GM19397 (cell line): ENCODE results near the gene MAN2A2.
"Not testable (repeated sequence)": the region's sequence is repeated elsewhere in the genome, so short reads cannot be mapped to it uniquely, and the experiment has no call there.

Experiments
- ATAC-seq: cut with Tn5 transposase; IDR thresholded peaks from one replicate; pipeline ENCODE4 v1.9.1; 2021; ENCODE audit warnings: mild to moderate bottlenecking, moderate library complexity; ENCODE audit not compliant: unreplicated experiment

The MAN2A2 gene

GRCh38 chr15:90871139-90871715, 31.9 kb upstream of the MAN2A2 start:
- no peak for ATAC-seq

GRCh38 chr15:90871716-90872485, 31.2 kb upstream of the MAN2A2 start:
- ATAC-seq, result no peak

- ATAC-seq, result no peak
Observed at GRCh38 chr15:90872486-90873184, 30.5 kb upstream of the MAN2A2 start.

DNA sequence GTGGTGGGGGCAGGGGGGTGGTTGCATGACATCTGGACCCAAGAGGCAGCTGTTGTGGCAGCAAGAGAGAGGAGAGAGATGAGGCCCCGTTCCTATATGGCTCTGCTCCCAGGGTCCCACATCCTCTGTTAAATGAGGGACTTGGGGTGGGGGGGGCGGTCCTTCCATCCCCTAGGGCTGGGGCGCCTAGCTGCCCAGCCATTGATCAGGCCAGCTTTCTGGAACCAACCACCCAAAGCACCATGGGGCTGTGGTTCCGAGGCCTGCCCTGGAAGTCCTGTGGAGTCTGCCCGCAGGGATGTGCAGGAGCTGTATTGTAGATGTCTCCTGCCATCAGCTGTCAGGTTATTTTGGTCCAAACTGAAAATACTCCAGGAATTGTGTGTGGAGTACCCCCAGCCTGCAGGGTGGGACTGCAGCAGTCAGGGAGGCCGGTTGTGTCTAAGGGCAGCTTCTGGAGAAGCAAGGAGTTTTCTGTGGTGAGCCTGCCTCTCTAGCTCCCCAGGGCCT, 29.6 kb upstream of the MAN2A2 start:
- ATAC-seq, result no peak

- no peak for ATAC-seq
Observed at GRCh38 chr15:90873998-90874605, 29.0 kb upstream of the MAN2A2 start.

DNA sequence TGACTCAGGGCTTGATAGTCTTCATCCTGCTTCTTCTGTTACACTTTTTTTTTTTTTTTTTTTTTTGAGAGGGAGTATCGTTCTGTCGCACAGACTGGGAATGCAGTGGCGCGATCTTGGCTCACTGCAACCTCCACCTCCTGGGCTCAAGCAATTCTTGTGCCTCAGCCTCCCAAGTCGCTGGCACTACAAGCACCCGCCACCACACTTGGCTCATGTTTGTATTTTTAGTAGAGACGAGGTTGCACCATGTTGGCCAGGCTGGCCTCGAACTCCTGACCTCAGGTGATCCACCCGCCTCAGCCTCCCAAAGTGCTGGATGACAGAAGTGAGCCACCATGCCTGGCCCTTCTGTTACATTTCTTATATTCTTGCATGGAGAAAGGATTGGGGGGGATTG, 28.1 kb upstream of the MAN2A2 start:
- ATAC-seq, result not testable (repeated sequence)

DNA sequence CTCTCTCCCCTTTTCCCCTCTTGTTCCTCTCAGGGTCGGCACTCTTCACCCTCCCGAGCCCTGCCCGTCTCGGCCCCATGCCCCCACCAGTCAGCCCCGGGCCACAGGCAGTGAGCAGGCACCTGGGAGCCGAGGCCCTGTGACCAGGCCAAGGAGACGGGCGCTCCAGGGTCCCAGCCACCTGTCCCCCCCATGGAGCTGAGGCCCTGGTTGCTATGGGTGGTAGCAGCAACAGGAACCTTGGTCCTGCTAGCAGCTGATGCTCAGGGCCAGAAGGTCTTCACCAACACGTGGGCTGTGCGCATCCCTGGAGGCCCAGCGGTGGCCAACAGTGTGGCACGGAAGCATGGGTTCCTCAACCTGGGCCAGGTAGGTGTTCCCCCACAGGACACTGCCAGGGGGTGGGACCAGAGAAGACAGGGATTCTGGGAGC, 27.5 kb upstream of the MAN2A2 start:
- ATAC-seq, result no peak

- no peak for ATAC-seq
Observed at GRCh38 chr15:90876046-90876445, 27.1 kb upstream of the MAN2A2 start.

- ATAC-seq, result no peak
Observed at GRCh38 chr15:90876512-90877170, 26.5 kb upstream of the MAN2A2 start.

GRCh38 chr15:90877315-90877714, 25.8 kb upstream of the MAN2A2 start:
- ATAC-seq, result no peak

- no peak for ATAC-seq
Observed at GRCh38 chr15:90877996-90878395, 25.1 kb upstream of the MAN2A2 start.

DNA sequence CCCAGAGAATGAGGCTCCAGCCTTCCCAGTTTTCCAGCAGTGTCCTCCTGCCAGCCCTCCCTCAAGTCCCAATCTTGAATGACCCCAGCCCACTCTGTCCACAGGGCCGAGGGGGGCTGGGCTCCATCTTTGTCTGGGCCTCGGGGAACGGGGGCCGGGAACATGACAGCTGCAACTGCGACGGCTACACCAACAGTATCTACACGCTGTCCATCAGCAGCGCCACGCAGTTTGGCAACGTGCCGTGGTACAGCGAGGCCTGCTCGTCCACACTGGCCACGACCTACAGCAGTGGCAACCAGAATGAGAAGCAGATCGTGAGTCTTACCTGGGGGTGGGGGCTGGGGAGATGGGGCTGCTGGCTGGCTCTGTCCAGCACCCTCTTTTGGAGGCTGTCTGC, 24.4 kb upstream of the MAN2A2 start:
- ATAC-seq, result no peak

GRCh38 chr15:90879730-90880366, 23.3 kb upstream of the MAN2A2 start:
- ATAC-seq, result no peak

DNA sequence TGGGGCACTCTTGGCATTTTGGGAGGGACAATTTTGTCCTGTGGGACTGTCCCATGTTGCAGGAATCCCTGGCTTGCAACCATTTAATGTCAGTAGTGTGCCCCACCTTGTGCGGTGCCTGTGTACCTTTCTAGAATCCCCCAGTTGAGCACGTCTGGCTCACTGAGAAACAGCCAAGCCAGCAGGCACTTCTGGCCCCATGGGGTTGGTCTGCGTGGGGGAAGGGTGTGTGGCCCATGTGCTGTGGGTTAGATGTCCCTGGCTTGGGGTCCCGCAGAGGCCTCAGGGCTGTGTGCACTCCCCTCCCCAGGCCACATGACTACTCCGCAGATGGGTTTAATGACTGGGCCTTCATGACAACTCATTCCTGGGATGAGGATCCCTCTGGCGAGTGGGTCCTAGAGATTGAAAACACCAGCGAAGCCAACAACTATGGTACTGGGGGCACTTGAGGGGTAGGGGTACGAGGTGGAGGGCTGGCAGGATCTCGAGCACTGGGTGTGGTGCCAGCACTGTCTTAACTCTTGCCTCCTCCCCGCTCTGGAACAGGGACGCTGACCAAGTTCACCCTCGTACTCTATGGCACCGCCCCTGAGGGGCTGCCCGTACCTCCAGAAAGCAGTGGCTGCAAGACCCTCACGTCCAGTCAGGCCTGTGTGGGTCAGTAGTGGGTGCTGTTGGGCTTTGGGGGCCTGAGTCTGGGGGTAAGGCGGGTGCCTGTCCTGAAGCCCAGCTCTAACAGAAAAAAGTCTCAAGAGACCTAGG, 22.5 kb upstream of the MAN2A2 start:
- ATAC-seq, result no peak

DNA sequence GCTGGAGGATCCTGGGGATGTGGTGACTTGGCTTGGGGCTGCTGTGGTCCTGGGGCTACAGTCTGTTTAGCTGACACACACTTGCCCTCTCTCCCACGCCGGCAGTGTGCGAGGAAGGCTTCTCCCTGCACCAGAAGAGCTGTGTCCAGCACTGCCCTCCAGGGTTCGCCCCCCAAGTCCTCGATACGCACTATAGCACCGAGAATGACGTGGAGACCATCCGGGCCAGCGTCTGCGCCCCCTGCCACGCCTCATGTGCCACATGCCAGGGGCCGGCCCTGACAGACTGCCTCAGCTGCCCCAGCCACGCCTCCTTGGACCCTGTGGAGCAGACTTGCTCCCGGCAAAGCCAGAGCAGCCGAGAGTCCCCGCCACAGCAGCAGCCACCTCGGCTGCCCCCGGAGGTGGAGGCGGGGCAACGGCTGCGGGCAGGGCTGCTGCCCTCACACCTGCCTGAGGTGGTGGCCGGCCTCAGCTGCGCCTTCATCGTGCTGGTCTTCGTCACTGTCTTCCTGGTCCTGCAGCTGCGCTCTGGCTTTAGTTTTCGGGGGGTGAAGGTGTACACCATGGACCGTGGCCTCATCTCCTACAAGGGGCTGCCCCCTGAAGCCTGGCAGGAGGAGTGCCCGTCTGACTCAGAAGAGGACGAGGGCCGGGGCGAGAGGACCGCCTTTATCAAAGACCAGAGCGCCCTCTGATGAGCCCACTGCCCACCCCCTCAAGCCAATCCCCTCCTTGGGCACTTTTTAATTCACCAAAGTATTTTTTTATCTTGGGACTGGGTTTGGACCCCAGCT, 21.7 kb upstream of the MAN2A2 start:
- no peak for ATAC-seq

DNA sequence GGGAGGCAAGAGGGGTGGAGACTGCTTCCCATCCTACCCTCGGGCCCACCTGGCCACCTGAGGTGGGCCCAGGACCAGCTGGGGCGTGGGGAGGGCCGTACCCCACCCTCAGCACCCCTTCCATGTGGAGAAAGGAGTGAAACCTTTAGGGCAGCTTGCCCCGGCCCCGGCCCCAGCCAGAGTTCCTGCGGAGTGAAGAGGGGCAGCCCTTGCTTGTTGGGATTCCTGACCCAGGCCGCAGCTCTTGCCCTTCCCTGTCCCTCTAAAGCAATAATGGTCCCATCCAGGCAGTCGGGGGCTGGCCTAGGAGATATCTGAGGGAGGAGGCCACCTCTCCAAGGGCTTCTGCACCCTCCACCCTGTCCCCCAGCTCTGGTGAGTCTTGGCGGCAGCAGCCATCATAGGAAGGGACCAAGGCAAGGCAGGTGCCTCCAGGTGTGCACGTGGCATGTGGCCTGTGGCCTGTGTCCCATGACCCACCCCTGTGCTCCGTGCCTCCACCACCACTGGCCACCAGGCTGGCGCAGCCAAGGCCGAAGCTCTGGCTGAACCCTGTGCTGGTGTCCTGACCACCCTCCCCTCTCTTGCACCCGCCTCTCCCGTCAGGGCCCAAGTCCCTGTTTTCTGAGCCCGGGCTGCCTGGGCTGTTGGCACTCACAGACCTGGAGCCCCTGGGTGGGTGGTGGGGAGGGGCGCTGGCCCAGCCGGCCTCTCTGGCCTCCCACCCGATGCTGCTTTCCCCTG, 21.0 kb upstream of the MAN2A2 start:
- no peak for ATAC-seq

DNA sequence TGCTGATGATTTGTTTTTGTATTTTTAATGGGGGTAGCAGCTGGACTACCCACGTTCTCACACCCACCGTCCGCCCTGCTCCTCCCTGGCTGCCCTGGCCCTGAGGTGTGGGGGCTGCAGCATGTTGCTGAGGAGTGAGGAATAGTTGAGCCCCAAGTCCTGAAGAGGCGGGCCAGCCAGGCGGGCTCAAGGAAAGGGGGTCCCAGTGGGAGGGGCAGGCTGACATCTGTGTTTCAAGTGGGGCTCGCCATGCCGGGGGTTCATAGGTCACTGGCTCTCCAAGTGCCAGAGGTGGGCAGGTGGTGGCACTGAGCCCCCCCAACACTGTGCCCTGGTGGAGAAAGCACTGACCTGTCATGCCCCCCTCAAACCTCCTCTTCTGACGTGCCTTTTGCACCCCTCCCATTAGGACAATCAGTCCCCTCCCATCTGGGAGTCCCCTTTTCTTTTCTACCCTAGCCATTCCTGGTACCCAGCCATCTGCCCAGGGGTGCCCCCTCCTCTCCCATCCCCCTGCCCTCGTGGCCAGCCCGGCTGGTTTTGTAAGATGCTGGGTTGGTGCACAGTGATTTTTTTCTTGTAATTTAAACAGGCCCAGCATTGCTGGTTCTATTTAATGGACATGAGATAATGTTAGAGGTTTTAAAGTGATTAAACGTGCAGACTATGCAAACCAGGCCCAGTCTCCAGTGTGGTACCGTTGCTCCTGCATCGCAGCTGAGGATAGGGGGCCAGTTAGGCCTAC, 20.1 kb upstream of the MAN2A2 start:
- ATAC-seq, result no peak
